ENCODE data around the gene NEDD4.

NEDD4 gene

DNA sequence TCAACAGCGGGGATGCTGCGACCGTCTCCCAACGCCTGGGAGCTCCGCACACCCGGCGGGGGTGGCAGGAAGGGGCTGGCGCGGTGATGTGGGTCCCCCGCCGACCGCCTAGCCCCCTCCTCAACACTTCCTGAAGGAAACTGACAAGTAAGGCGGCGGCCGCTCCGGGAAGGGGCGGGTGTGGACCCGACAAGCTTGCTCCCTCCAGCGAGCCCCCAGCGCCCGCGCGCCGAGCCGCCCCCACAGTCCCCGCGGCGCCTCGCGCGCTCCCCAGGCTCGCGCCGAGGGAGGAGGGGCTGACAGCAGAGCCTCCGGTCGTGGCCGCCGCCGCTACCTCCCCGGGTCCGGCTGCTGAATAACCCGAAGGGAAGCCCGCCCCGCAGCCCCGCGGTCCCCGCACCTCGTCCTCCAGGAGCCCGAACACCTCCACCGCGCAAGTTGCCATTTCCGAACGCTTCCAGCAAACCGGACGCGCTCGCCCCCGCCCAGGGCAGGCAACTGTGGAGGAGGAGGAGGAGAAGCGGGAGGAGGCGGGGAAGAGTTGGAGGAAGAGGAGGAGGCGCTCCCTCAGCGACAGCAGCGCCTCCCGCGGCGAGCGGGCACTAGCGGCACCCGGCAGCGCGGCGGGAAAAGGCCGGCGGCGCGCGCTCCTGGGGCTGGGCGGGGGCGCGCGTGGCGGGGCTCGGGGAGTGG is at the start of gene NEDD4:
Gene NEDD4 (minus strand): TSS at position 502 of the 693 bp plus-strand sequence. CDS start 57 bp downstream, at position 445.
- TF ChIP-seq GATA3 (IDR thresholded peaks at IDR 0.05; ENCODE audit: low read depth, low read length) (no peak), GATA2 (IDR thresholded peaks at IDR 0.05; ENCODE audit: low read depth, low read length) (no peak)

DNA sequence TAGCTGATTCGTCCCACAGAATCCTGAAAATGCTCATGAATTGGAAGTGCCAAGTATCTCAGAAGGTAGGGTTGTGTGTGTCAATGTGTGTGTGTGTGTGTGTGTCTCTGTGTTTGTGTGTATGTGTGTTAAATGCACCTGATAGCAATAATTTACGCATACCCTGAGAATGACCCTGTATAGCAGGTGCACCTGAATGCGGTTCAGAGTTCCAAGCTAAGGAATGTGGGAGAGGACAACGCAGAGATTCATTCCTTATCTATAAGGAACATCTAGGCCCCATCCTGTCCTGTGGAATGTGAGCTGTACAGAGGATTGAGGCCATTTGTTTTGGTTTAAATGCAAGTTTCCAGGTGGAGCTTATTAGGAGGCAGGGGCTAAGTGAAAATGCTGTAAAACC is 49.1 kb upstream of the NEDD4 start:
- TF ChIP-seq GATA2 (IDR thresholded peaks at IDR 0.05; ENCODE audit: low read depth, low read length) (no peak), GATA3 (IDR thresholded peaks at IDR 0.05; ENCODE audit: low read depth, low read length) (no peak)

DNA sequence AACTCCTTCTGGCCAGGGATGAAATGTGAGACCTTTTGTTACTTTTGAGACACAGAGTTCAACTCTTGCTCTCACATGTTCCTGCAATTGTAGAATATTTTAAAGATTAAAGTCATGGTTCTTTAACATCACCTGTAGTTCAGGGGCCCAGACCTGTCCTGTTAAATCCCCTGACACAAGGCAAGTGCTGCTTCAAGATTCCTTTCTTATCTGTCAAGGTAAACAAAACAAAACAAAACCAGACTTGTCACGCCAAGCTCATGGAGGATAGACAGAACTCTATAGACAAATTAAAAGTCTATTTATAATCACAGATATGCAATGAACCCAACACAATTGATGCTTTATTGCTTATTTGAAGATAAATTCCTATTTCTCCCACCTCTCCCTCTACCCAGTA is 48.6 kb upstream of the NEDD4 start:
- TF ChIP-seq GATA2 (IDR thresholded peaks at IDR 0.05; ENCODE audit: low read depth, low read length) (no peak), GATA3 (IDR thresholded peaks at IDR 0.05; ENCODE audit: low read depth, low read length) (no peak)

DNA sequence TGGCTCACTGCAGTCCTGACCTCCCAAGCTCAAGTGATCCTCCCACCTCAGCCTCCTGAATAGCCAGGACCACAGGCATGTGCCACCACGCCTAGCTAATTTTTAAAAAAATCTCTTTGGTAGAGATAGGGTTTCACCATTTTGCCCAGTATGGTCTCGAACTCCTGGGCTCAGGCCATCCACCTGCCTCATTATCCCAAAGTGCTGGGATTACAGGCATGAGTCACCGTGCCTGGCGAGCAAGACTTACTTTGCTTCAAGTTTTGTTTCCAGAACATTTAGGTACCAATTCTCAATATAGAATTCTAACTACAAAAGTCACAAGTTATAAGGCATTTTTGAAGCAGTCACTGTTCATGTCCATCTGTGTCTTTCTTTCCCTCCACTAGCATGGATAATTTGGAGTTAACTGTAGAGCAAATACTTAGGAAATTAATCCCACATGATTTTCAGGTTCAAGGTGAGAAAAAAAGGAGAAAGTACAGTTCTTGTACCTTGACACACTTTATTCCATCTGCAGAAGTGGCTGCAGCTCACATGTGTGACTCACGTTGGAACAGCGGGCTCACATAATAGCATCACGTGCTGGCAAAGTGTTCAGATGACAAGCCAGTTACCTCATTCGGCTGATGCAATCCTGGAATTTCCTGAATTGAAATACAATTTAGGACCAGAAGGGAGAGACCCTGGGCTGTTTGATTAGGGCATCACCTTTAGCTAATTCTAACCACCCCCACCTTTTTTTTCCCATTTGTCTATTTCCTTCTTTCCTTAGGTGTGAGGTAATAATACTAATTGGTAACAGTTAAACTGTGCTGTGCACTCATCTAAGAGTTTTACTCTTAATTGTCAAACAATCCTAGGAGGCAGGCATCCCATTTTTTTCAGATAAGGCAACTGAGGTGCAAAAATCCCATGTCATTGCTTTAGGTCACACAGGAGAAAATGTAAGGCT is 46.9 kb upstream of the NEDD4 start:
- TF ChIP-seq GATA2 (IDR thresholded peaks at IDR 0.05; ENCODE audit: low read depth, low read length) (no peak), GATA3 (IDR thresholded peaks at IDR 0.05; ENCODE audit: low read depth, low read length) (no peak)

DNA sequence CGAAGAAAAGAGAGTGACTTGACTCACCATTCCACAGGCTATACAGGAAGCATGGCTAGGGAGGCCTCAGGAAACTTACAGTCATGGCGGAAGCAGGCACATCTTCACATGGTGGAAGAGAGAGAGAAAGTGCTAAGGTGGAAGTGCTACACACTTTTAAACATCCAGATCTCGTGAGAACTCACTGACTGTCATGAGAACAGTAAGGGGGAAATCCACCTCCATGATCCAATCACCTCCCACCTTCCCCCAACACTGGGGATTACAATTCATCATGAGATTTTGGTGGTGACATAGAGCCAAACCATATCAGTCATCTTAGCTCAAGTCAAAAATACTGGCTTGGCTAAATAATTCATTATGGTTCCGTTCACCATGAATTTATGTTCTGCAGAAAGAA is 45.3 kb upstream of the NEDD4 start:
- no peak for TF ChIP-seq GATA3 (IDR thresholded peaks at IDR 0.05; ENCODE audit: low read depth, low read length)
- no peak for TF ChIP-seq GATA2 (IDR thresholded peaks at IDR 0.05; ENCODE audit: low read depth, low read length)

DNA sequence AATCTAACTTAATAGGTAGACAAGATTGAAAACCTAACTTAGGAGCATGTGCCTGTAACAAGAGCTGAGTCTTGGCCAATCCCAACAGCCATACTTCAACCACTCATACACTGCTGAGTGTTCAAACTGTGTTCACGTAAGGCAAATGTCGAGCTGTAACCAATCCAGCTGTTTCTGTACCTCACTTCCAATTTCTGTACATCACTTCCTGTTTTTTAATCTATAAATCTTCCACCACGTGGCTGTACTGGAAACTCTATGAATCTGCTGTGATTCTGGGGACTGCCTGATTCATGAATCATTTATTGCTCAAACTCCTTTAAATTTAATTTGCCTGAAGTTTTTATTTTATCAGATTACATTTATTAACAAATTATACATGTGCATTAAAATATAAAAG is 44.6 kb upstream of the NEDD4 start:
- TF ChIP-seq GATA3 (IDR thresholded peaks at IDR 0.05; ENCODE audit: low read depth, low read length) (no peak), GATA2 (IDR thresholded peaks at IDR 0.05; ENCODE audit: low read depth, low read length) (no peak)

DNA sequence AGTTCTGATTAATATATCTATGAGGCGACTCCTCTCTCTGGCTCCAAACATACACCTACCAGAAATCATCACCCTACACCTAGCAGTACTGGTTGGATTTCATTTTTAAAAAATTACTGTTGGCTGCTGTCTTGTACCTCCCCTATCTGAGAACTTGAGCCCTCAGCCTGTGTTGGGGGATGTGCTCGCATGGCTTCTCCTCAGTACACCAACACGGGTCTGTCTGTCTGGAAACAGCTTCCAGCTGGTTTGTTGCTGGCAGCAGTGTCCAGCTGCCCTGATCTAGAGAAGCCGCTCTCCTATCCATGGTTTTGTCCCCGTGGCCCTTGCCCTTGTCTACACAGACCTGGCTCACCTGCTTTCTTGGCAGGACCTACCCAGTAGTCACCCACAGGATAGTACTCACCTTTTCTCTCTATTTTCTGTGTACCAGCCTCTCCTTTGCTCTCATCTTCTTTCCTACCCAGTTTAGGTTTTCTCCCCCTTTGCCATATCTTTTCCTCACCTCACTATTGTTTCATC is 43.2 kb upstream of the NEDD4 start:
- TF ChIP-seq GATA3 (IDR thresholded peaks at IDR 0.05; ENCODE audit: low read depth, low read length) (no peak), GATA2 (IDR thresholded peaks at IDR 0.05; ENCODE audit: low read depth, low read length) (no peak)

DNA sequence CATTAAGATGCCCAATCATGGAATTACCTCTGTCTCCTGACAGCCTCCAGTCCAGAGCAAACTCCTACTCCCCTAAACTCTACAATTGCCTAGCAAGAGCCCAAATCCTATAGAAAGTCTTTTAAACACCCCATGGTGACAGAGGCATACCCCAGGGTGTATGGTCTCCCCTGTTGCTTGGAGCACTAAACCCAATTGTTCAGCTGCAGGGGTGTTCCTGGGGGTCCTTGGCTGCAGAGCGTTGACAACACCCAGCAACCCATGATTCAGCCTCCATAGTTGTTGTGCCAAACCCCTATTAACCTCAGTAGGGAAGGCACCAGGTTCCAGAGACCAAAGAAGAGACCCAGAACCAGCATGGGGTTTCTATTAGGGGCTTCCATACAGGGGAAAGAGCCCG is 41.8 kb upstream of the NEDD4 start:
- TF ChIP-seq GATA2 (IDR thresholded peaks at IDR 0.05; ENCODE audit: low read depth, low read length), result no peak
- no peak for TF ChIP-seq GATA3 (IDR thresholded peaks at IDR 0.05; ENCODE audit: low read depth, low read length)

DNA sequence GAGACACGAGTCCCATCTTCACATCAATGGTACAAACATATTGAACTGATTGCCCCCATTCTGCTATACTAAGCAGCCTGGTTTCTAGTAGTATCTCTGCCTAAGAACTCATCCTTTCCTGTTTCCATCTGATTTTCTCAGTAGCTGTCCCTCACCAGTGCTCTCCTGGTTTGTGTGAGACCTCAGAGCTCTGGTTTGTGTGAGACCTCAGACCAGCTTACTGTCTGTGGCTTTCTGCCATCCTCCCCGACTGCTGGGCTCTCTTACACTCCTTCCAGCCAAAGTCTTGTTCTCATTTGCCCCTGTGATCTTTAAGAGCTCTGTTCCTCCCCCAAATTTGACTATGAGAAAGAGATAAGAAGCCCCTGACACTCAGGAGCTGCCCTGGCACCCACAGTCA is 41.1 kb upstream of the NEDD4 start:
- TF ChIP-seq GATA3 (IDR thresholded peaks at IDR 0.05; ENCODE audit: low read depth, low read length) (no peak), GATA2 (IDR thresholded peaks at IDR 0.05; ENCODE audit: low read depth, low read length) (no peak)

DNA sequence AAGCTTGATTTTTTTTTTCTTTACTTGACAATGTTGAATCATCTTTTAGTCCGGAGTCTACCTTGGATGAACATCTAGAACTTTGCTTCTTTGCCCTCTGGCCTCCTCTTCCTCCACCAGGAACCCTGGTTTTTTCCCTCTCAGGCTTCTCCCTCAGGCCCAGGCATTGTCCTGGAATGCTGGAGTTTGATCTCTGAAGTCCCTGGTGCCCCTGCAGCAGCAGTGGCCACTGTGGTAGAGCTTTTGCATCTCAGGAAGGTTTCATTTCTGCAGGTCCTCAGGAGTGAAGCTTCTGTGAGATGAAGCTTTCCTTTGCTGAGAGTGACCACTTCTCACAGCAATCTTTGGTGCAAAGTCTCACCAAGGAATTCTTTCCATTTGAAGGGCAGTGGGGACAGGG is 39.0 kb upstream of the NEDD4 start:
- TF ChIP-seq GATA3 (IDR thresholded peaks at IDR 0.05; ENCODE audit: low read depth, low read length) (no peak), GATA2 (IDR thresholded peaks at IDR 0.05; ENCODE audit: low read depth, low read length) (no peak)

DNA sequence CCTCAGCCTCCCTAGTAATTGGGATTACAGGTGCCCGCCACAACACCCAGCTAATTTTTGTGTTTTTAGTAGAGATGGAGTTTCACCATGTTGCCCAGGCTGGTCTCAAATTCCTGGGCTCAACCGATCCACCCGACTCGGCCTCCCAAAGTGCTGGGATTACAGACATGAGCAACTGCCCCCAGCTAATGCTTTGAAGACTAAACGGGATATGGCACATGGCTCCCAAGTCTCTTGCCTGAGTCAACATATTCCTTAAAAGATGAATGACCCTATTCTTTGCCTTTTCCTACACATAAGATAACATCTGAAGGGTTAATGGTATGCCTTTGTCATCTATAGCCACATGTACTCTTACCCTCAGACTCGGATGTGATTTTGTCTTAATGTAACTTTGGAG is 38.4 kb upstream of the NEDD4 start:
- no peak for TF ChIP-seq GATA2 (IDR thresholded peaks at IDR 0.05; ENCODE audit: low read depth, low read length)
- TF ChIP-seq GATA3 (IDR thresholded peaks at IDR 0.05; ENCODE audit: low read depth, low read length), result no peak

DNA sequence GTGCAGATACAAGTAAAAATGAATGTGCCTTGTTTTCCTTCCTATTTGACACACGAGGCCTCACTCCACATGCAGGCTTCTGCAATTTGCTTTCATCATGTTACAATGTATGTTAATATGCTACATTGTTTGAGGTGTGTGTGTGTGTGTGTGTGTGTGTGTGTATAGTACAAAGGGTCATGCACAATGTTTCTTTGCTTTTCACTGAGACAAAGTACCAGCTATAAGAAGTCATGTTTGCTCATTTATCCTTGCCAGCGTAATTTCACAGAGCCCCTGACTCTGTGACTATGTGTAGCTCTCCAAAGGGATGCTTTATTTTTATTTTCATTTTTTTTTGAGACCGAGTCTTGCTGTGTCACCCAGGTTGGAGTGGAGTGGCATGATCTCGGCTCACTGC is 38.0 kb upstream of the NEDD4 start:
- TF ChIP-seq GATA2 (IDR thresholded peaks at IDR 0.05; ENCODE audit: low read depth, low read length) (no peak), GATA3 (IDR thresholded peaks at IDR 0.05; ENCODE audit: low read depth, low read length) (no peak)

DNA sequence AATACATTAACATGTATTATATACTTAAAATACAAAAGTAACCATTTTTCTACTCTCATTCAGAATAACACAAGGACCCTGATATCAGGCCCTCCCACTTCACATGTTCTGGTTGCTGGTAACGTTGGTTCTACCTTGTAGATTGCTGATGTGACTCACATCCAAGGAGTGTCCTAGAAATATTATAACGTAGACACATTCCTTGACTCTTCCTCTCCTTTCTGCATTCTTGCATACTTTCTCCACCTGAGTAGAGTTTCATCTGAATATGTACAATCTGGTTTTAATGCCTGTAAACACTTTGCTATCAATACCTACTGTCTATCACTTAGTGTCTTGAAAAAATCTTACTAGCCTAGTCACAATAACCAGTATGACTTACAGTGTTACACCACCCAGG is 35.0 kb upstream of the NEDD4 start:
- TF ChIP-seq GATA2 (IDR thresholded peaks at IDR 0.05; ENCODE audit: low read depth, low read length) (no peak), GATA3 (IDR thresholded peaks at IDR 0.05; ENCODE audit: low read depth, low read length) (no peak)

DNA sequence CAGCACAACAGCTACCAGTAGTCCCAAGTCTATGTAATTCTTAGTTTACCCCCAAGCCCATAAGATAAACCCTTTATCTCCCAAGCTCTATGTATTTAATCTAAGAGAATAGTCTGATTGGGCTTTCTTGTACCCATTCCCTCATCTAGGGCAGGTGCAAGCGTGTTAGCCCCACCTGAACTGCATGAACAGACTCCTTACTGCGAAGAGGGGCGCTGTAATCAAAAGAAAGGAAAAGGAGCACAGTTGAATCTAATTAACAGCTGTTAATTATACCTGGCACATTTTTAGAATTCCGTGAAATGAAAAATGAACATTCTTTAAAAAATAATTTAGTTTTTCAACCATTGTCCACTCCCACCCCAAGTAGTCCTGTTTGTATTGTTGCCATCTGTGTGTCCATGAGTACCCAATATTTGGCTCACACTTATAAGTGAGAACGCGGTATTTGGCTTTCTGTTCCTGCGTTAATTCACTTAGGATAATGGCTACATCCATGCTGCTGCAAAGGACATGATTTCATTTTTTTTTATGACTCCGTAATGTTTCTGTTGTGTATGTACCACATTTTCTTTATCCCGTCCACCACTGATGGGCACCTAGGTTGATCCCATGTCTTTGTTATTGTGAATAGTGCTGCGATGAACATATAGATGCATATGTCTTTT is 26.5 kb upstream of the NEDD4 start:
- no peak for TF ChIP-seq GATA2 (IDR thresholded peaks at IDR 0.05; ENCODE audit: low read depth, low read length)
- no peak for TF ChIP-seq GATA3 (IDR thresholded peaks at IDR 0.05; ENCODE audit: low read depth, low read length)
